ENCODE results near the gene TEX47. TPM values are rescaled to one million over a fixed set of nuclear protein-coding genes. Genes with fewer than 3 reads are reported as not detected.

The TEX47 gene
- total and polyA plus RNA-seq, 11 donors, result not detected

DNA sequence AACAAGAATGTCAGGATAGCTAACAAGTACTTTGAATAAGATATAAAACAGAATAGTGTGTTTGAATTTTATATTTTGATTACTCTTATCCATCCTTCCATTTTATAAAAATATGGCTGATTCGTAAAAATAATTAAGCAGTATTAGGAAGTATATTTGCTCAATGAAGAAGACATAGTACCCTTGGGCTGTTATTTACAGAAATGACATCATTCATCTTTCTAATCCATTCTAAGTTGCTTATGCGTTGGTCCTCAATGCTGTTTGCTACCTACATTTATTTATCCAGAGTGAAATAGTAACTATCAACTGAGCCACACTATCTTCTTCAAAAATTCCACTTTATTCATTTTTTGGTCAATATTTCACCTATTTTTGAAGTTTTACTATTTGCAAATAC is 38.2 kb downstream of the TEX47 start:
- 83 to 89% (median 87%) methylated on average over 2 of the region's 2 CpGs for WGBS, 4 donors
- H3K4me1 ChIP-seq, result peaks cover 0 to 17% (median 7%) of the 10 kb centered on the region in 12 donors
- DNase-seq (no peak), ATAC-seq (no peak)
- H3K4me3 ChIP-seq, result no peak overlapping the region
- peaks cover 16 to 74% (median 44%) of the 10 kb centered on the region in 9 donors for H3K27me3 ChIP-seq
- H3K9me3 ChIP-seq, result no peaks in the 10 kb centered on the region
- no peaks in the 10 kb centered on the region for H3K36me3 ChIP-seq
- no peak overlapping the region for H3K27ac ChIP-seq
- intact Hi-C loops (cut with DNase I), result no loop called here
- no peak for TF ChIP-seq POLR2A (IDR thresholded peaks at IDR 0.05)

DNA sequence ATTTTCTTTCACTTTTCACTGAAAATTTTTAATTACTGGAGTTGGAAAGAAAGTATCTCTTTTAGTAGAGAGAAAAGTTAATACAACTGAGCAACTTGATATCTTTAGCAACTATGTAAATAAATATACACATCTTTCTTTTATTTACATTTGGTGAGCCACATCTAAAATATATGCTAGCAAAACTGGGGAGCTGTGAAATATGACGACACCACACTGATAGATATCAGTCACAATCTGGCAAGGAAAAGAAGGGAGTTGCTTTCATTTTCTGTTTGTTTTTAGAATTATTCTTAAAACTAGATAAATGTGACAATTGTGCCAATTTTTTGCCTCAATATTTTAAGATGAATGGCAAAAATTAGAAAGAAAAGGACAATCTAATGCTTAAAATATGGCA is 38.7 kb downstream of the TEX47 start:
- intact Hi-C loops (cut with DNase I), result no loop called here
- no peaks in the 10 kb centered on the region for H3K36me3 ChIP-seq
- H3K27me3 ChIP-seq, result peaks cover 16 to 68% (median 44%) of the 10 kb centered on the region in 9 donors
- no peak overlapping the region for H3K27ac ChIP-seq
- WGBS, 4 donors, result 63 to 78% (median 70%) methylated on average over 1 of the region's 1 CpG
- DNase-seq (no peak), ATAC-seq (no peak)
- H3K9me3 ChIP-seq, result no peaks in the 10 kb centered on the region
- no peak for TF ChIP-seq POLR2A (IDR thresholded peaks at IDR 0.05)
- TF ChIP-seq, protein P1, sequence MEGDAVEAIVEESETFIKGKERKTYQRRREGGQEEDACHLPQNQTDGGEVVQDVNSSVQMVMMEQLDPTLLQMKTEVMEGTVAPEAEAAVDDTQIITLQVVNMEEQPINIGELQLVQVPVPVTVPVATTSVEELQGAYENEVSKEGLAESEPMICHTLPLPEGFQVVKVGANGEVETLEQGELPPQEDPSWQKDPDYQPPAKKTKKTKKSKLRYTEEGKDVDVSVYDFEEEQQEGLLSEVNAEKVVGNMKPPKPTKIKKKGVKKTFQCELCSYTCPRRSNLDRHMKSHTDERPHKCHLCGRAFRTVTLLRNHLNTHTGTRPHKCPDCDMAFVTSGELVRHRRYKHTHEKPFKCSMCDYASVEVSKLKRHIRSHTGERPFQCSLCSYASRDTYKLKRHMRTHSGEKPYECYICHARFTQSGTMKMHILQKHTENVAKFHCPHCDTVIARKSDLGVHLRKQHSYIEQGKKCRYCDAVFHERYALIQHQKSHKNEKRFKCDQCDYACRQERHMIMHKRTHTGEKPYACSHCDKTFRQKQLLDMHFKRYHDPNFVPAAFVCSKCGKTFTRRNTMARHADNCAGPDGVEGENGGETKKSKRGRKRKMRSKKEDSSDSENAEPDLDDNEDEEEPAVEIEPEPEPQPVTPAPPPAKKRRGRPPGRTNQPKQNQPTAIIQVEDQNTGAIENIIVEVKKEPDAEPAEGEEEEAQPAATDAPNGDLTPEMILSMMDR (IDR thresholded peaks at IDR 0.05), result no peak
- H3K4me1 ChIP-seq, result peaks cover 0 to 17% (median 7%) of the 10 kb centered on the region in 12 donors
- no peak overlapping the region for H3K4me3 ChIP-seq

DNA sequence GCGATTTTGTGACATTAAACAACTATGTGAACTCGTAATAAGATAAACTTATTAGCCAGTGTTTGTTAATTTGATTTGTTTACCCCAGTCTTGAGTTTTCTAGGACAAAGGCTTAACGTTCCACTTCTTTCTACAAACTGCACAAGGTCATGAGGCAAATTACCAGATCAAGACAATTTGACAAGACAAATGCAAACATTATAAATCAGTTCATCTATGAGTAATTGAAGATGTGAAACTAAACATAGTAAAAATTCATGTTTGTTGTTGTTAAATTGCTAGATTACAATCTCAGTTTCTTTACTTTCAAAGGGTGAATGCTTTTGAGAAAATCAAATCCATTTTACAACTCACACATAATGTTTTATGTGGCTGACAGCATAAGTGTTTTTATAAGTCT is 49.4 kb downstream of the TEX47 start:
- no peaks in the 10 kb centered on the region for H3K4me1 ChIP-seq
- no peak overlapping the region for H3K4me3 ChIP-seq
- ATAC-seq (no peak), DNase-seq (no peak)
- no peak overlapping the region for H3K27ac ChIP-seq
- intact Hi-C loops (cut with DNase I), result no loop called here
- peaks cover 0 to 5% (median 0%) of the 10 kb centered on the region in 9 donors for H3K27me3 ChIP-seq
- H3K9me3 ChIP-seq, result no peaks in the 10 kb centered on the region
- 63 to 80% (median 74%) methylated on average over 3 of the region's 3 CpGs for WGBS, 4 donors
- TF ChIP-seq, protein P1 (IDR thresholded peaks at IDR 0.05), result no peak
- TF ChIP-seq POLR2A (IDR thresholded peaks at IDR 0.05), result no peak
- H3K36me3 ChIP-seq, result no peaks in the 10 kb centered on the region

Other genes starting within 250 kb of the TEX47 start
- not detected for gene ZNF804B, start 36.0 kb downstream of the TEX47 start, total RNA-seq
- gene ZNF804B, start 36.0 kb downstream of the TEX47 start, polyA plus RNA-seq, result not detected